ENCODE results near the gene DAAM1. TPM values are rescaled to one million over a fixed set of nuclear protein-coding genes. Genes with fewer than 3 reads are reported as not detected.

Gene DAAM1
- total RNA-seq, 1 donor from 2014 or later, result 36.5 TPM

- H3K36me3 ChIP-seq (ENCODE audit: control insufficient read depth in 3 of 3, insufficient read depth in 3 of 3, low read length in 3 of 3), result no peaks in the 10 kb centered on the region
- H3K27me3 ChIP-seq (ENCODE audit: control insufficient read depth in 3 of 3, insufficient read depth in 3 of 3, low read length in 3 of 3), result no peaks in the 10 kb centered on the region
- no peak overlapping the region for H3K4me3 ChIP-seq (ENCODE audit: low read length in 3 of 3)
- no peaks in the 10 kb centered on the region for H3K9me3 ChIP-seq (ENCODE audit: control insufficient read depth in 3 of 3, low read length in 3 of 3)
- H3K9ac ChIP-seq (ENCODE audit: low read depth in 1 of 3, low read length in 3 of 3), result no peak overlapping the region
- H3K27ac ChIP-seq (ENCODE audit: low read depth, low read length), result no peak overlapping the region
- H3K4me1 ChIP-seq (ENCODE audit: control insufficient read depth in 3 of 3, insufficient read depth in 3 of 3, low read length in 3 of 3), result peaks cover 0 to 9% (median 0%) of the 10 kb centered on the region in 3 donors
These were observed 10.7 kb downstream of the DAAM1 start for GRCh38 chr14:59199205-59199604.

- peaks cover 0 to 7% (median 0%) of the 10 kb centered on the region in 3 donors for H3K4me1 ChIP-seq (ENCODE audit: control insufficient read depth in 3 of 3, insufficient read depth in 3 of 3, low read length in 3 of 3)
- H3K27ac ChIP-seq (ENCODE audit: low read depth, low read length), result no peak overlapping the region
- H3K4me3 ChIP-seq (ENCODE audit: low read length in 3 of 3), result no peak overlapping the region
- no peaks in the 10 kb centered on the region for H3K27me3 ChIP-seq (ENCODE audit: control insufficient read depth in 3 of 3, insufficient read depth in 3 of 3, low read length in 3 of 3)
- no peak overlapping the region for H3K9ac ChIP-seq (ENCODE audit: low read depth in 1 of 3, low read length in 3 of 3)
- no peaks in the 10 kb centered on the region for H3K9me3 ChIP-seq (ENCODE audit: control insufficient read depth in 3 of 3, low read length in 3 of 3)
- H3K36me3 ChIP-seq (ENCODE audit: control insufficient read depth in 3 of 3, insufficient read depth in 3 of 3, low read length in 3 of 3), result no peaks in the 10 kb centered on the region
These were observed 11.1 kb downstream of the DAAM1 start for GRCh38 chr14:59199614-59200013.

GRCh38 chr14:59200195-59200594, 11.7 kb downstream of the DAAM1 start:
- Histone ChIP-seq H3K36me3 (ENCODE audit: control insufficient read depth in 3 of 3, insufficient read depth in 3 of 3, low read length in 3 of 3) (no peaks in the 10 kb centered on the region), H3K4me3 (ENCODE audit: low read length in 3 of 3) (no peak overlapping the region), H3K27ac (ENCODE audit: low read depth, low read length) (no peak overlapping the region), H3K9me3 (ENCODE audit: control insufficient read depth in 3 of 3, low read length in 3 of 3) (no peaks in the 10 kb centered on the region), H3K9ac (ENCODE audit: low read depth in 1 of 3, low read length in 3 of 3) (no peak overlapping the region), H3K27me3 (ENCODE audit: control insufficient read depth in 3 of 3, insufficient read depth in 3 of 3, low read length in 3 of 3) (no peaks in the 10 kb centered on the region), H3K4me1 (ENCODE audit: control insufficient read depth in 3 of 3, insufficient read depth in 3 of 3, low read length in 3 of 3) (peaks cover 0 to 5% (median 0%) of the 10 kb centered on the region in 3 donors)

- no peak overlapping the region for H3K4me3 ChIP-seq (ENCODE audit: low read length in 3 of 3)
- no peak overlapping the region for H3K9ac ChIP-seq (ENCODE audit: low read depth in 1 of 3, low read length in 3 of 3)
- H3K27ac ChIP-seq (ENCODE audit: low read depth, low read length), result no peak overlapping the region
- peaks cover 0 to 5% (median 0%) of the 10 kb centered on the region in 3 donors for H3K4me1 ChIP-seq (ENCODE audit: control insufficient read depth in 3 of 3, insufficient read depth in 3 of 3, low read length in 3 of 3)
- H3K9me3 ChIP-seq (ENCODE audit: control insufficient read depth in 3 of 3, low read length in 3 of 3), result no peaks in the 10 kb centered on the region
- no peaks in the 10 kb centered on the region for H3K36me3 ChIP-seq (ENCODE audit: control insufficient read depth in 3 of 3, insufficient read depth in 3 of 3, low read length in 3 of 3)
- no peaks in the 10 kb centered on the region for H3K27me3 ChIP-seq (ENCODE audit: control insufficient read depth in 3 of 3, insufficient read depth in 3 of 3, low read length in 3 of 3)
These were observed 13.6 kb downstream of the DAAM1 start for GRCh38 chr14:59202031-59202430.

- no peaks in the 10 kb centered on the region for H3K36me3 ChIP-seq (ENCODE audit: control insufficient read depth in 3 of 3, insufficient read depth in 3 of 3, low read length in 3 of 3)
- H3K9ac ChIP-seq (ENCODE audit: low read depth in 1 of 3, low read length in 3 of 3), result no peak overlapping the region
- H3K4me3 ChIP-seq (ENCODE audit: low read length in 3 of 3), result no peak overlapping the region
- H3K27me3 ChIP-seq (ENCODE audit: control insufficient read depth in 3 of 3, insufficient read depth in 3 of 3, low read length in 3 of 3), result no peaks in the 10 kb centered on the region
- no peaks in the 10 kb centered on the region for H3K9me3 ChIP-seq (ENCODE audit: control insufficient read depth in 3 of 3, low read length in 3 of 3)
- H3K27ac ChIP-seq (ENCODE audit: low read depth, low read length), result no peak overlapping the region
- peaks cover 0 to 5% (median 0%) of the 10 kb centered on the region in 3 donors for H3K4me1 ChIP-seq (ENCODE audit: control insufficient read depth in 3 of 3, insufficient read depth in 3 of 3, low read length in 3 of 3)
These were observed 15.8 kb downstream of the DAAM1 start for GRCh38 chr14:59204305-59204704.

GRCh38 chr14:59206892-59207291, 18.4 kb downstream of the DAAM1 start:
- Histone ChIP-seq H3K4me1 (ENCODE audit: control insufficient read depth in 3 of 3, insufficient read depth in 3 of 3, low read length in 3 of 3) (no peaks in the 10 kb centered on the region), H3K9ac (ENCODE audit: low read depth in 1 of 3, low read length in 3 of 3) (no peak overlapping the region), H3K27me3 (ENCODE audit: control insufficient read depth in 3 of 3, insufficient read depth in 3 of 3, low read length in 3 of 3) (no peaks in the 10 kb centered on the region), H3K27ac (ENCODE audit: low read depth, low read length) (no peak overlapping the region), H3K36me3 (ENCODE audit: control insufficient read depth in 3 of 3, insufficient read depth in 3 of 3, low read length in 3 of 3) (no peaks in the 10 kb centered on the region), H3K9me3 (ENCODE audit: control insufficient read depth in 3 of 3, low read length in 3 of 3) (no peaks in the 10 kb centered on the region), H3K4me3 (ENCODE audit: low read length in 3 of 3) (no peak overlapping the region)

GRCh38 chr14:59207506-59207933, 19.1 kb downstream of the DAAM1 start:
- Histone ChIP-seq H3K9ac (ENCODE audit: low read depth in 1 of 3, low read length in 3 of 3) (no peak overlapping the region), H3K27me3 (ENCODE audit: control insufficient read depth in 3 of 3, insufficient read depth in 3 of 3, low read length in 3 of 3) (no peaks in the 10 kb centered on the region), H3K27ac (ENCODE audit: low read depth, low read length) (no peak overlapping the region), H3K9me3 (ENCODE audit: control insufficient read depth in 3 of 3, low read length in 3 of 3) (no peaks in the 10 kb centered on the region), H3K4me1 (ENCODE audit: control insufficient read depth in 3 of 3, insufficient read depth in 3 of 3, low read length in 3 of 3) (peaks cover 0 to 3% (median 2%) of the 10 kb centered on the region in 3 donors), H3K4me3 (ENCODE audit: low read length in 3 of 3) (no peak overlapping the region), H3K36me3 (ENCODE audit: control insufficient read depth in 3 of 3, insufficient read depth in 3 of 3, low read length in 3 of 3) (no peaks in the 10 kb centered on the region)

GRCh38 chr14:59208224-59208814, 19.9 kb downstream of the DAAM1 start:
- Histone ChIP-seq H3K9me3 (ENCODE audit: control insufficient read depth in 3 of 3, low read length in 3 of 3) (no peaks in the 10 kb centered on the region), H3K27ac (ENCODE audit: low read depth, low read length) (no peak overlapping the region), H3K27me3 (ENCODE audit: control insufficient read depth in 3 of 3, insufficient read depth in 3 of 3, low read length in 3 of 3) (no peaks in the 10 kb centered on the region), H3K36me3 (ENCODE audit: control insufficient read depth in 3 of 3, insufficient read depth in 3 of 3, low read length in 3 of 3) (no peaks in the 10 kb centered on the region), H3K9ac (ENCODE audit: low read depth in 1 of 3, low read length in 3 of 3) (no peak overlapping the region), H3K4me3 (ENCODE audit: low read length in 3 of 3) (no peak overlapping the region), H3K4me1 (ENCODE audit: control insufficient read depth in 3 of 3, insufficient read depth in 3 of 3, low read length in 3 of 3) (peaks cover 3 to 9% (median 7%) of the 10 kb centered on the region in 3 donors)

GRCh38 chr14:59208954-59209353, 20.5 kb downstream of the DAAM1 start:
- Histone ChIP-seq H3K9me3 (ENCODE audit: control insufficient read depth in 3 of 3, low read length in 3 of 3) (no peaks in the 10 kb centered on the region), H3K4me1 (ENCODE audit: control insufficient read depth in 3 of 3, insufficient read depth in 3 of 3, low read length in 3 of 3) (peaks cover 9 to 15% (median 14%) of the 10 kb centered on the region in 3 donors), H3K27ac (ENCODE audit: low read depth, low read length) (no peak overlapping the region), H3K9ac (ENCODE audit: low read depth in 1 of 3, low read length in 3 of 3) (no peak overlapping the region), H3K27me3 (ENCODE audit: control insufficient read depth in 3 of 3, insufficient read depth in 3 of 3, low read length in 3 of 3) (no peaks in the 10 kb centered on the region), H3K36me3 (ENCODE audit: control insufficient read depth in 3 of 3, insufficient read depth in 3 of 3, low read length in 3 of 3) (no peaks in the 10 kb centered on the region), H3K4me3 (ENCODE audit: low read length in 3 of 3) (no peak overlapping the region)

- Histone ChIP-seq H3K4me3 (ENCODE audit: low read length in 3 of 3) (no peak overlapping the region), H3K36me3 (ENCODE audit: control insufficient read depth in 3 of 3, insufficient read depth in 3 of 3, low read length in 3 of 3) (no peaks in the 10 kb centered on the region), H3K27me3 (ENCODE audit: control insufficient read depth in 3 of 3, insufficient read depth in 3 of 3, low read length in 3 of 3) (no peaks in the 10 kb centered on the region), H3K9ac (ENCODE audit: low read depth in 1 of 3, low read length in 3 of 3) (no peak overlapping the region), H3K9me3 (ENCODE audit: control insufficient read depth in 3 of 3, low read length in 3 of 3) (no peaks in the 10 kb centered on the region), H3K27ac (ENCODE audit: low read depth, low read length) (no peak overlapping the region), H3K4me1 (ENCODE audit: control insufficient read depth in 3 of 3, insufficient read depth in 3 of 3, low read length in 3 of 3) (peaks cover 26 to 30% (median 30%) of the 10 kb centered on the region in 3 donors)
These were observed 22.2 kb downstream of the DAAM1 start for GRCh38 chr14:59210621-59211020.
